Liver (tissue), 3 donors: Measurements from ENCODE around the gene PINK1.

Experiments used
- EGR1 ChIP-seq, 2 donors: IDR thresholded peaks; 2 replicates each; pipeline ENCODE4 v1.6.1; 2016 to 2018; ENCODE audit warnings: antibody characterized with exemption in 2 of 2, low read depth in 2 of 2
- FOXA1 ChIP-seq: IDR thresholded peaks from 2 replicates; pipeline ENCODE4 v1.6.1; 2016; ENCODE audit warnings: antibody characterized with exemption
- HNF4A ChIP-seq, 2 donors: conservative IDR thresholded peaks; 2 replicates each; pipeline ENCODE4 v1.6.1; 2016; ENCODE audit warnings: antibody characterized with exemption in 2 of 2, mild to moderate bottlenecking in 2 of 2
- MAX ChIP-seq: IDR thresholded peaks from 2 replicates; pipeline ENCODE4 v1.6.1; 2016; ENCODE audit warnings: antibody characterized with exemption
- NR2F2 ChIP-seq: IDR thresholded peaks from 2 replicates; pipeline ENCODE4 v1.6.1; 2016; ENCODE audit warnings: antibody characterized with exemption
- RAD21 ChIP-seq, 2 donors: IDR thresholded peaks; 2 replicates each; pipeline ENCODE4 v1.6.1; 2016; ENCODE audit warnings: antibody characterized with exemption in 2 of 2, mild to moderate bottlenecking in 2 of 2
- RXRA ChIP-seq, 2 donors: IDR thresholded peaks; 2 replicates each; pipeline ENCODE4 v1.6.1; 2017 to 2018; ENCODE audit warnings: antibody characterized with exemption in 2 of 2, mild to moderate bottlenecking in 1 of 2
- SP1 ChIP-seq: IDR thresholded peaks from 2 replicates; pipeline ENCODE4 v1.6.1; 2018; ENCODE audit warnings: antibody characterized with exemption, mild to moderate bottlenecking
- YY1 ChIP-seq: IDR thresholded peaks from 2 replicates; pipeline ENCODE4 v1.6.1; 2016; ENCODE audit warnings: antibody characterized with exemption, mild to moderate bottlenecking
- TF ChIP-seq, protein P1 (sequence below): fragments of 150-350 bp; IDR thresholded peaks from 2 replicates; pipeline ENCODE4 v1.5.1; 2017; ENCODE audit warnings: improper control_type of control experiment, low read depth, low read length; ENCODE audit not compliant: missing input control
- TF ChIP-seq, protein P2 (sequence below): IDR thresholded peaks from 2 replicates; pipeline ENCODE4 v1.6.1; 2016; ENCODE audit warnings: antibody characterized with exemption
- TF ChIP-seq, protein P3 (sequence below): IDR thresholded peaks from 2 replicates; pipeline ENCODE4 v1.6.1; 2016; ENCODE audit warnings: antibody characterized with exemption
- donor health status: healthy.
- donor health status: healthy.

- TF ChIP-seq, protein P1, sequence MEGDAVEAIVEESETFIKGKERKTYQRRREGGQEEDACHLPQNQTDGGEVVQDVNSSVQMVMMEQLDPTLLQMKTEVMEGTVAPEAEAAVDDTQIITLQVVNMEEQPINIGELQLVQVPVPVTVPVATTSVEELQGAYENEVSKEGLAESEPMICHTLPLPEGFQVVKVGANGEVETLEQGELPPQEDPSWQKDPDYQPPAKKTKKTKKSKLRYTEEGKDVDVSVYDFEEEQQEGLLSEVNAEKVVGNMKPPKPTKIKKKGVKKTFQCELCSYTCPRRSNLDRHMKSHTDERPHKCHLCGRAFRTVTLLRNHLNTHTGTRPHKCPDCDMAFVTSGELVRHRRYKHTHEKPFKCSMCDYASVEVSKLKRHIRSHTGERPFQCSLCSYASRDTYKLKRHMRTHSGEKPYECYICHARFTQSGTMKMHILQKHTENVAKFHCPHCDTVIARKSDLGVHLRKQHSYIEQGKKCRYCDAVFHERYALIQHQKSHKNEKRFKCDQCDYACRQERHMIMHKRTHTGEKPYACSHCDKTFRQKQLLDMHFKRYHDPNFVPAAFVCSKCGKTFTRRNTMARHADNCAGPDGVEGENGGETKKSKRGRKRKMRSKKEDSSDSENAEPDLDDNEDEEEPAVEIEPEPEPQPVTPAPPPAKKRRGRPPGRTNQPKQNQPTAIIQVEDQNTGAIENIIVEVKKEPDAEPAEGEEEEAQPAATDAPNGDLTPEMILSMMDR = no peak
- no peak for TF ChIP-seq FOXA1
- no peak for TF ChIP-seq HNF4A (conservative IDR thresholded peaks at IDR 0.05)
- no peak for TF ChIP-seq RXRA (IDR thresholded peaks at IDR 0.05)
- TF ChIP-seq RAD21 (IDR thresholded peaks at IDR 0.05) = no peak
- TF ChIP-seq SP1 = no peak
- no peak for TF ChIP-seq NR2F2
- TF ChIP-seq, protein P2, sequence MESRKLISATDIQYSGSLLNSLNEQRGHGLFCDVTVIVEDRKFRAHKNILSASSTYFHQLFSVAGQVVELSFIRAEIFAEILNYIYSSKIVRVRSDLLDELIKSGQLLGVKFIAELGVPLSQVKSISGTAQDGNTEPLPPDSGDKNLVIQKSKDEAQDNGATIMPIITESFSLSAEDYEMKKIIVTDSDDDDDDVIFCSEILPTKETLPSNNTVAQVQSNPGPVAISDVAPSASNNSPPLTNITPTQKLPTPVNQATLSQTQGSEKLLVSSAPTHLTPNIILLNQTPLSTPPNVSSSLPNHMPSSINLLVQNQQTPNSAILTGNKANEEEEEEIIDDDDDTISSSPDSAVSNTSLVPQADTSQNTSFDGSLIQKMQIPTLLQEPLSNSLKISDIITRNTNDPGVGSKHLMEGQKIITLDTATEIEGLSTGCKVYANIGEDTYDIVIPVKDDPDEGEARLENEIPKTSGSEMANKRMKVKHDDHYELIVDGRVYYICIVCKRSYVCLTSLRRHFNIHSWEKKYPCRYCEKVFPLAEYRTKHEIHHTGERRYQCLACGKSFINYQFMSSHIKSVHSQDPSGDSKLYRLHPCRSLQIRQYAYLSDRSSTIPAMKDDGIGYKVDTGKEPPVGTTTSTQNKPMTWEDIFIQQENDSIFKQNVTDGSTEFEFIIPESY = no peak
- TF ChIP-seq, protein P3, sequence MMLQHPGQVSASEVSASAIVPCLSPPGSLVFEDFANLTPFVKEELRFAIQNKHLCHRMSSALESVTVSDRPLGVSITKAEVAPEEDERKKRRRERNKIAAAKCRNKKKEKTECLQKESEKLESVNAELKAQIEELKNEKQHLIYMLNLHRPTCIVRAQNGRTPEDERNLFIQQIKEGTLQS = no peak
- TF ChIP-seq MAX = no peak
- TF ChIP-seq YY1 = no peak
- no peak for TF ChIP-seq EGR1 (IDR thresholded peaks at IDR 0.05; ENCODE audit: low read depth in 2 of 2)
These were observed 38.5 kb upstream of the PINK1 start for GRCh38 chr1:20594746-20595145.
